Activated CD4-positive, alpha-beta T cell treated with anti-CD3 and anti-CD28 coated beads for 4 hours (primary cell): Measurements from ENCODE around the gene TSPAN32.

ENCODE experiments used
- DNase-seq, 2 donors: peaks; one replicate each; pipeline ENCODE4 v3.0.0-alpha.2; 2020

The TSPAN32 gene

DNA sequence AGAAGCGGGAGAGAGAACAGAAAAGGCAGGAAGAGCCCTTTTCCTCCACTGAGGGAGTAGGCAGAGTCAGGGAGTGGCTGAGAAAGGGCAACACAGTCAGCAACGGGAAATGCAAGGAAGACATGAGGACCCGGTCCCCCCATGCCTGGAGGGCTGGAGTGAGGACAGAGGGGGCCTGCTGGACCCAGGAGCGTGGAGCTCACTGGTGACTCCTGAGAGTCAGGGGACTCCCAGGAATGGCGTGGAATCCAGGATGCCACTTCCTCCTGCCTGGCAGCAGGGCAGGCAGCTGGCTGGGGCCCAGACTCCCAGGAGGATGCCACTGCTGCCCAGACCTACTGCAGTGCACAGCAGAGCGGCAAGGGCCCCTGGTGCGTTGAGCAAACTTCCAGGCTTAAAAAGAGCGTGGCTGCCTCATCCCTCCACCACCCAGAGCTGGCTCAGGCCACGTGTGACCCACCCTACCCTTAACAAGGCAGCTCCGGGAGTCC is 11.4 kb upstream of the TSPAN32 start:
- DNase-seq, result no peak

DNA sequence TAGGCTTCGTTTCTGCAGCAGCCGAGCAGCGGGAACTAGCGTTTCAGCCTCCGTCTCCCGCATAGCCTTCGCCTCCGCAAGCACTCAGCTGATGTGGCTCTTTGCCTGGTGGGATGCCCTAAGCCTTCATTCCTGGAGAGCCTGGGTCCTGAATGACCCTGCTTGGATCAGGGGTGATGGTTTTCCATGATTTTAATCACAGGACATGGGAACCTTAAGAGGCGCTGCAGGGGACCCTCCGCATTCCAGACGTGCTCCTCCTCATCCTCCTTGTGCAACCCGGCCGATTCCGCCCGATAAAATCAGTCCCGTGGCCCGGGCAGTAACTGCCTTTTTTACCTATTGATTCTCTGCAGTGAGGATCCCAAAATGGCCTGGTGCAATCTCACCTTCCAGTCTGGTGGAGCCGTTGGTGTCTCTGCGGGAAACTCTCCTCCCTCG is 8.3 kb upstream of the TSPAN32 start:
- DNase-seq, result no peak

DNA sequence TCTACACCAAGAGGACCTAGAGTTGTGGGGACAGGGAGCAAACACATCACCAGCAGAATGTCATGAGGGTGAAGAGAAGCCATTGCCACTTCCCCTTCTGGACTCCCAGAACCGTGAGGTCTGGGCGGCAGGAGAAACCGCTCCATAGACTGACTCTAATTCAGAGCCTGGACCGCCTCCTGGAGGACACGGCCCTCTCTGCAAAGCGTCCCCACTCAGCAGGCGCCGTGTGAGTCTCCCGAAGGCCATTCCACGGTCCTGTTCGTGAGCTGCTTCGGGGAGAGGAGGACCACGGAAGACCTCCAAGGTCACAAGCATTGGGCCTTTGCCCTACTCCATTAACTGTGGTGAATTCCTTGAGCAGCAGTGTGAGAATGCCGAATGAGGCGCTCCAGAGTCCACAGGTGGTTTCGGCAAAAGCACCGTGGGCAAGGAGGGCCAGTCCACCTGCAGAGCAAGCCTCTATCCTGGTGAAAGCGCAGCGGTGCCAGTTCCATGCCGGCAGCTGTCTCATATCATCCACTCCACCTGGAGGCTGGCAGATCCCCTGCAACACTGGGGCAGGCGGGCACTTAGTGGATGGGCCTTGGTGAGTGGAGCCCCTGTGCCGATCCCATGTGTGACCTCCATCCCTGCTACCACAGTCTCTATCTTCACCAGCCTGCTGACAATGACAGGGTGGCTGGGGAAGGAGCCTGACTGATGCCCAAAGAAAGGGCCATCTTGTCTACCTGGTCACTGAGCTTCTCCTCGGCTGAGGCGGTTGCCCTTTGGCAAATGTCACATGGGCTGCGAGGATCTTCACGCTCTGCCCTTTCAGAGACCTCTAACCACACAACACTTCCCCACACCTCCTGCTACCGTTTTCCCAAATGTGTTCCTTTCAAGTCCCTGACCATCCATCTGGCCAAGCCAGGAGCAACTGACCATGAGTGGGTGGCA is 7.6 kb upstream of the TSPAN32 start:
- no peak for DNase-seq

DNA sequence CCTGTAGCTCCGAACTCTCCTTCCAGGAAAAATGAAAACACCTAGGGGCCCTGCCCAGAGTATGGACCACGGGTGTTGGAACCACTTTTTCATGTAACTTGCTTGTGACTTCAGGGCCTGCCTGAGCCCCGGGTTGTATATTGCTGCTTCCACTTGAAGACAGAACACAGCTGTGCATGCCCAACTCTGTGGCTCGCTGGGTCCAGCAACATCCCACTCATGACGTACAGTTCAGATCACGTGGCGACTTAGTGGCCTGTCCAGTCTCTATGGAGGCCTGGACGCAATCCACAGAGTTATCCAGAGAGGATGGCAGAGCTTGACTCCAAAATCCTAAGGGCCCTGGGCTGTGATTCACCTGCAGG is 6.9 kb upstream of the TSPAN32 start:
- no peak for DNase-seq

DNA sequence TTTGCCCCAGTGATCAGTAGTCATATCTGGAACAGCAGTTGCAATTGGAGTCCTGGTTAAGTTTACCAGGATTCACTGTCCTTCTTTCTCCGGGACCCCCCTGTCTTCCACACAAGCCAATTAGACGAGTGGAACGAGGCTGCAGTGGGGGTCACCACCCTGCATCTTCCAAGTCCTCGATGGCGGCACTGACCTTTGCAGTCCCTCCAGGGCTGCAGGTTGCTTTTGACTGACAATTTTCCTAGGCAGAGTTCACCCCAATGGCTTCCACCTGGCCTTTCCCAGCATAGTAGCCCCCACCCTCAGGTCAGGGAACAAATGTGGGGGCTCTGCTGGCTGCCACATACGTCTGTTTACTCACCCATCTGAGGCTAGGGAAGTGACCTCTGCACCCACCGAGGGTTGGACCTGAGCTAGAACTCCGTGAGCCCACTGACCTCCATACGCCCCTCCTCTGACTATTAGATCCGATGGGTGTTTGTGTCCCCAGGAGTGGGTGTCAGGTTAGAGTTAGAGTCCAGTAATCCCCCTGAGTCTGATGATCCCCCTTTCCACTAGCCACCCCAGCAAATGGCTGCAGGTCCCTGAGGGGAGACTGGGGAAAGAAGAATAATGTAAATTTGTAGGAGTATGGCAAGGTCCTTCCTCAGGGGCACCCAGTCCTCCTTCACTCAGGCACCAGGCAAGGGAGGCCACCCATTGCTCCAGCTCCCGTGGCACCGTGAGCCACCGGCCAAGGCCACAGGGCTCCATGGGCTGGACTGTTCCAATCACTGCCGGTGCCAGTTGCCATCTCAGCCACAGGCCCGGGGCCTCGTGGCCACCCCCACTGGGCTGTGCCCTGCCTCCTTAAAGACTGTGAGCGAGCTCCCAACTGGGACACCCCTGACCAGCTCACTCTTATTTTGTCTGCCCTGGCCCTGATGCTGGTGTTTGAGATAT is 5.6 kb upstream of the TSPAN32 start:
- no peak for DNase-seq

DNA sequence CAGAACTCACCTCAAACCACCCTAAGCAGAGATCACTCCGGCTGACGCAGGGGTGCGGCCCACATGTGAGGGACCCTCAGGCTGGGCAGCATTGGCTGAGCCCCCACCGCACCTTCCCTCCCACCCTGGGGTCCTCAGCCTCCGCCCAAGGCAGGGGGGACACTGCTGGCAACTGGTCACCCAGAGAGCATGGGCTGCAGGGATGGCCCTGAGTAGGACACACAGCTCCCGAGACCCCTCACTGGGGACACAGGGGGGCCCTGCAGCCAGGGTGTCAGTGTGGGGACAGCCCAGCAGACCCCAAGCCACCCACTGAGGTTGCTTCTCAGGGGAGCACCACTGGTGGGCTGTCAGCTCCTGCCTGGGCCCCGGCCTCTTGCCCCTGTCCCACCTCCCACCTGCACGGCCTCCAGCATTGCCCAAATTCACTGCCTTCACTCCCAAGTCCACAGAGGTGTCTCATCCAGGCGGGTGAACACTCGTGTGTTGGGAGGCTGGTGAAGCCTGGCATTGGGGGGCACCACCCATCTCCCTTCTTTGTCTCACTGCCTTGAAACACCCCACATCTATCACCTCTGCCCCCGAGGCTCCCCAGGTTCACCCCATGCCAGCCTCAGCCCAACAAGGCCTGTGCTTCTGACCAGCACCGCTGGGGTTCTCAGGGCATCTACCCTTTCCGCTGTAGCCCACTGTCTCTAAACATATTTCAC is 4.7 kb upstream of the TSPAN32 start:
- DNase-seq, result no peak

DNA sequence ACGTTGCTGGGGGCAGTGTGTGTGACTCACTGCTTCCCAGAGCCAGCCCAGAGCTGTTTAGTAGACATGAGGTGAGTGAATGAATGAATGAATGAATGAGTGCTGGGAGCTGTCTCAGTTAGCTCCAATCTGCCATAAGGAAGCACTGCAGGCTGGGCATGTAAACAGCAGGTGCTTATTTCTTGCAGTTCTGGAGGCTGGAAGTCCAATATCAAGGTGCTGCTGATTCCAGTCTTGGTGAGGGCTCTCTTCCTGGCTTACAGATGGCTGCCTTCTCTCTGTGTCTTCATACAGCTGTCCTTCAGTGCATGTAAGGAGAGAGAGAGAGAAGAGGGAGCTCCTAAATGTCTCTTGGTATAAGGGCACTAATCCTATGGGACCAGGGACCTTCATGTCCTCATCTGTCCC is 4.2 kb upstream of the TSPAN32 start:
- no peak for DNase-seq

DNA sequence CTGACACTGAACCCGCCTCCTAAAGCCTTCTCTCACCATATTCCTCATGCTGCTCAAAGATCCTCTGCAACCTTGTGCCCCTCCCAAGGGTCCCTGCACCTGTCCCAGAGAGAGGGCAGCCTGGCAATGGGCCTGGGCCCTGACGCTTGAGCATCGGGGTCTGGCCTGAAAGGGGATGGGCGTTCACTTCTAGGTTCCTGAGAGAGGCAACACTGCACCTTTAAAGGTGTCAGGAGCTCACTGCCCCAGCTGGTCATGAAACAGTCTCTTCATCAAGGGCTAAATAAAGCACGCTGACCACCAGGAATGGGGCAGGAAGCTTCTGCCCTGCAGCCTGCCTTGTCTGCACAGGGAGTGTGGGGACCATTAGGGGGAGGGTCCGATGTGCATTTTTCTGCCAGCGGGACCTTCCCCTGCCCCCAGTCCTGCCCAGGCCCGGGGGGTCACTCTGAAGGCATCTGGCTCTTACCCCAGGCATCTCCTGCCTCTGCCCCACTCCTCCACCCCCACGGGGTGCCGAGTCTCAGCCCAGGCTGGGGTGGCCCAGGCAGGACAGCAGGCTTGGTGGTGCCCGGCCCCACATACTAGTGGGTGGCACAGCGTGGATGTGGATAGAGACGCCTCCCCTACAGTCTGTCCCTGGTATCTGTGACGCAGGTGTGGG is 3.5 kb upstream of the TSPAN32 start:
- DNase-seq, result no peak

DNA sequence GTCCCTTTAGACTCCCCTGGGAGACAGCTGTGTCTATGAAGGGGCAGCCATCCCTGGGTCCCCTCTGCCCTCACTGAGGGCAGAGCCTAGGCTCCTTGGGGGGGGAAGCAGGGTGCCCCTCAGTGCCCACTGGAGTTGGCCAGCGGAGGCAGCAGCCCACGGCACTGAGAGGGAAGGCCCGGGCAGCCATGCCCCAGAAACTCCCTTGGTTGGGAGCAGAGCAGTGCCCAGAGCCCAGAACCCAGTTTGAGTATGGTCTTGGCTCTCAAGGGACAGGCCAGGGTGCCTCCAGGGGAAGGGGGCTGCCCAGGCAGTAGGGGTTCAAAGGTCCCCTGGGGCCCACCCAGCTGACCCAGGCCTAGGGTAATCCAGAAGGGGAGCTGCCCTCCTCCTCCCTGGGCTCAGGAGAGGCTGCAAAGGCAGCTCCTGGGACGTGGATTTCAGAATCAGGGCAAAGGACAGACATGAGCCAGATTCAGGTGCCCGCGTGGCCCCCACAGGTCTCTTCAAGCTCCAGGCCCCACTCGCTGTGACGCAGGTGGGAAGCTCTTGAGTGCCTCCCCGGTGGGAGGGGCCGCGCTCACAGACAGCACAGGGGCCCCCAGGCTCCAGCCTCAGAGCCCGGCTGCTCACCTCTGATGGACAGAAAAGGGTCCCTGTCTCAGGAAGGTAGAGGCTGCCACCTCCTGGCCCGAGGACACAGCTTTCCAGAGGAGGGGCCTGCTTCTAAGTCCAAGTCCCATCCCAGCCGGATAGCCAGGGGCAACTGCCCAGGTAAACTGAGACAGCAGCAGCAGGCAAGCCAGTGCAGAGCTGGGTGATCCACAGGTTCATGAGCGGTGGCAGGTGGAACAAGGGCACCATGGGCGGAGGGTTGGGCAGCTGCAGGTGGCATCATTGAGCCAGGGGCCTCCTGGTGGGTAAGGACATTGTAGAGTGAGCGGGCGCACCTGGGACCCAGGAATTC is 2.7 kb upstream of the TSPAN32 start:
- no peak for DNase-seq

DNA sequence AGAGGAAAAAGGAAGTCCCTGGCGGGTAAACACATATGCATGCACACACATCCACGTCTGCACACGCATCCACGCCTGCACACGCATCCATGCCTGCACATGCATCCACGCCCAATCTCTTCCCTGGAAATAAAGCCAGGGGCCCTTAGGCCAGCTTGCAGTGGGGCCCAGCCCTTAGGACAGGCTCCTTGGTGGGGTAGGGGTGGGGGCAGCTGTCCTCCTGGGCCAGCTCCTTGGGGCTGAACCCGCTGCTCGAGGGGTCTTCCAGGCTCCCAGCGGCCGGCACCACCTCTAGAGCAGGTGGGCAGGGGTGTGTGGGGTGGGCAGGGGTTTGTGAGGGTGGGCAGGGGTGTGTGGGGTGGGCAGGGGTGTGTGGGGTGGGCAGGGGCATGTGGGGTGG is 2.0 kb upstream of the TSPAN32 start:
- DNase-seq, result no peak

DNA sequence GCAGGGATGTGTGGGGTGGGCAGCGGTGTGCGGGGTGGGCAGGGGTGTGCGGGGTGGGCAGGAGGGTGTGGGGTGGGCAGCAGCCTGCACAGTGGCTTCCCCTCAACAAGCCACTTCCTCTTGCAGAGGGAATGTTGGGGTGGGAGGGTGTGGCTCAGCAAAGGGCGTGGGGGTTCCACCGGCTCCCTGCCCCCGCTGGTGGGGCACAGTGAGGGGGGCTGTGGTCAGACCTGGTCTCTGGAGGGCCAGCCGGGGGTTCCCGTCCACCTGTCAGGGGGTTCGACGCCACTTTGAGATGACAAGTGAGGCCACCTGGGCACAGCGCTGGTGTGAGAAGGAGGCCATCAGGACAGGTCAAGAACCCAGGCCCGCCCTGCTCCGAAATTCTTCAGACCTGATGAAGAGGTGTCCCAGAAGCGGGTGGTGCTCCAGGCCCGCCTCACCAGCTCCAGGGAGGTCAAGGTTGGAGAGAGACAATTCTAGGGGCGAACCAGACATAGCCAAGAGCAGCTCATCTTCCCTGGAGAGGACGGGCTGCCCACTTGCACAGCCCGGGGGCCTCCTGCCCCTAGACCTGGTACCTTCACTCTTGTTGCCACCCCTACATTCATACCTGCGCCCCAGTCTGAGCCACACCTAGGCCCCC is 1.4 kb upstream of the TSPAN32 start:
- DNase-seq, result no peak

DNA sequence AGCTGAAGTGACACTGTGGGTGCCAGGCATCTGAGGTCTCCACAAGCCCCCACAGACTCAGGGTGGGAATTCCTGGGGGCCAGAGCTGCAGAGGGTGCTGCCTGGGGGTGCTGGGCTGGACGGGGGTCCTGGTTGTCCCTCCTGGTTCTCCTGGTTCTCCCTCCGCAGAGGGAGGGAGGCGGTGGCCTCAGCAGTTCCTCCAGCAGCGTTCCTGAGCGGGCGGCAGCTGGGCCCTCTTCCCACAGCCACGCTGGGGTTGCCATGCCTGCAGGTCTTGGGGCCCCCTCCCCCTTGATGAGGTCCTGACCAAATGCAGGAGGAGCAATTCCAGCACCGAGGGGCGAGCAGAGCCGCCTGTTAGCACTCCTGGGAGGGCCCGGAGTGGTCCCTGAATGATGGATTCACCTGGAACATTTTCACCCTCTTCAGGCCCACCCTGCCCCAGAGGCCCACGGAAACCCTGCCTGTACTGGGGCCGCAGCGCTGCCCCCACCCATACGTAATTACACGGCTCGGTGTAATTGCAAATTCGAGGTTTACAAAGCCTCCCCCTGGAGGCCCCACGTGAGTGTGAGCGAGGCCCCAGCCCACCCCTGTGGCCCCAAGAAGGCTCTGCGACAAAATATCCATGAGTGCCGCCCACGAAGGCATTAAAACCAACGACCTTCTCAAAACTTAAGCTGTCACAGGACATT is 730 bp upstream of the TSPAN32 start:
- DNase-seq, result no peak

DNA sequence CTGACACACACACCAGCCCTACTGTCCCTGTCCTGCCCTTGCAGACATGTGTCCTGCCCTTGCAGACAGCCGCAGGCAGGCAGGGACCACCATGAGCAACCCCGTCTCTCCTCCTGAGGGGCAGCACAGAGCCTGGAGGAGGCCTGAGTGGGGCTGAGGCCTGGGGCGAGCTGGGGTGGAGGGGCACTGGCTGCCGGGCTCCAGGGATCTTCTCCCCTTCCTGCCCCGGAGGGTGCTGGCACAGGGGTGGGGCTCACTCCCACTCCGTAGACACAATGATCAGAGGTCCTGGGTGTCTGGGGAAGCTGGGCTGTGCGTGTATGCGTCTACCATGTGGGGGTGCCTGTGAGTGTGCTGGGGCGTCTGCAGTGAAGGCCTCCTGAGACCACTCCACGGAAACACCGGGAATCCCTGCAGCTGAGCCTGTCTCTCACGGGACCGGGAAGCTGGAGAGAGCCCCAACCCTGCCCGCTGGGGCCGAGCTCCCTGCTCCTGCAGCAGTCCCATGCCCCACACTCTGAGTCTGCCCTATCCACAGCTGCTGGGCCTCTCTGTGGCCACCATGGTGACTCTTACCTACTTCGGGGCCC is 588 bp downstream of the TSPAN32 start:
- peak in 1 of 2 donors; percentile 25 for DNase-seq

DNA sequence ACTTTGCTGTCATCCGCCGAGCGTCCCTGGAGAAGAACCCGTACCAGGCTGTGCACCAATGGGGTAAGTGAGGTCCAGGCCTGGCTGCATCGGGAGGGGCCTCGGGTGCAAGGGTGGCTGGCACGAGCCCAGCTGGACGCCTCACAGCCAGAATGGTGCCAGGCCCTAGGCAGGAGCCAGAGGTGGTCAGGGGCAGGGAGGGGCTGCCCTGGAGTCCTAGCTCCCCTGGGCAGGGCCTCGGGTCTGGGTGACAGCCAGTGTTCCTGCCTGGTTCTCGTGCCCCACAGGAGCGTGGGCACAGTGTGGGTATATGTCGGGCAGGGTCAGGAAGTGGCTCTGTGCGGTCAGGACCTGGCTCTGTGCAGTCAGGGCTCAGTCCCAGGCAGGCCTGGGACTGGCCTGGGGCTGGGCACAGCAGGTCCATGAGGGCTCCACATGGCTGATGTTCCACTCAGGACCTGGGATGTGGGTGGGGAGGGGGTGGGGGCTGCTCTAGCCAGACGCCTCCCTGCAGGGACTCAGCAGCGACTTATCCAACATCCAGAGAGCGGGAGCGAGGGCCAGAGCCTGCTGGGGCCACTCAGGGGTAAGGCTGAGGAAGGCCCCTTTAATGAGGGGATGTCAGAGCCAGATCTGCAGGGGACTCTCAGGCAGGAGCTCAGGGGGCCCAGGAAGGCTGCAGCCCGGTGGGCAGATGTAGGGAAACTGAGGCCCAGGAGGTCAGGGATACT is 1.2 kb downstream of the TSPAN32 start:
- DNase-seq, result no peak

DNA sequence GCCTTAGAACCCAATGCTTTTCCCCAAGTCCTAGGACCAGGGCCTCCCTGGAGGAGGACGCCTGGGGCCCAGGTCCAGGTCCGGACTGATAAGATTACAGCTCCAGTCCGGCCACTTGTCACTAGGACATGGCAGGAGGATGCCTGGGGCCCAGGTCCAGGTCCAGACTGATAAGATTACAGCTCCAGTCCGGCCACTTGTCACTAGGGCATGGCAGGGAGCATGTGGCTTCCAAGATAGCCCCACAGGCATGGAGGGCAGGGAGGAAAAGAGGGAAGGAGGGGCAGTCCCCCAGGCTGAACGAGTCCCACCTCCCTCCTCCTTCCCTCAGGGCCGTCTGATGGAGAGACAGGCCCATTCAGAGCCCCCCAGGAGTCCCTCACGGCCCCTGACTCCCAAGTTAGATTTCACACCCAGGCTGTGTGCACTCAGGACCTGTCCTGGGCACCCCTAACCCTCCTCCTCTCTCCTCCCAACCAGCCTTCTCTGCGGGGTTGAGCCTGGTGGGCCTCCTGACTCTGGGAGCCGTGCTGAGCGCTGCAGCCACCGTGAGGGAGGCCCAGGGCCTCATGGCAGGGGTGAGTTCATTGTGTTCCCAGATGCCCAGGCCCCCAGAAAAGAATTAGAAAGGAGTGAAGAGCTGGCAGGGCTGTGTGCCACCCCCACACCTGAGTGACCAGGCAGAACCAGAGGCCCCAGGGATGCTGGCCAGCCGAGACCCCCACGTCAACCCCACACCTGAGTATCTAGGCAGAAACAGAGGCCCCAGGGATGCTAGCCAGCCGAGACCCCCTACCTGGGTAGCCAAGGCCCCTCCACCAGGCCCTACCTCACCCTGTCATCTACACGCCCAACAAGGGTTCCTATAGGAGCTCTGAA is 2.1 kb downstream of the TSPAN32 start:
- DNase-seq, result no peak

DNA sequence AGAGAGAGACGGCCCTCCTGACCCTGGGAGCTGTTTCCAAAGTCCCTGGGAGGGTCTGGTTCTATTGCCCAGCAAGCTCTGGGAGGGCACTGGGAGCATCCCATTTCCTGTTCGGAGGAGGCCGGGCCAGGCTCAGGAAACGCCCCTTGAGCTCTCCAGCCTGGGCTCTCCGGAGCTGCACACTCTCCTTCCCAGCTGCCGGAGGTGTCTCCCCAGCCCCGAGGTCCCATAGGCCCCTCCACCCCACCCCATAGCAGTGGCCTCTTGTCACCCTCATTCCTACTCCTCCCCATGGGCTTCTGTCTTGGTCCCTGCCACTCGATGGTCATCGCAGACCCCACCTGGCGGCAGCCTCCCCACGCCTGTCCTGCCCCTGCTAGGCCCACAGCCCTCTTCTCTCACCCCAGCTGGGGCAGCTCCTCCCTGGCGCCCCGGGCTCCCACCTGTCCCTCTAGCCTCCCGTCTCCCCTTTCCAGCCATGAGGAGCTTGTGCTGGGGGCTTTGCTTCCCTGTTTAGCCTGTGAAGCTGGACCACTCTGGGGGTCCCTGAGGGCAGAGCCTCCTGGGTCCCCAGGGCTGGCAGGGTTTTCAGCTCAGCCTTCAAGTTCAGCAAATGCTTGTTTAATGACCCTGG is 2.8 kb downstream of the TSPAN32 start:
- no peak for DNase-seq

DNA sequence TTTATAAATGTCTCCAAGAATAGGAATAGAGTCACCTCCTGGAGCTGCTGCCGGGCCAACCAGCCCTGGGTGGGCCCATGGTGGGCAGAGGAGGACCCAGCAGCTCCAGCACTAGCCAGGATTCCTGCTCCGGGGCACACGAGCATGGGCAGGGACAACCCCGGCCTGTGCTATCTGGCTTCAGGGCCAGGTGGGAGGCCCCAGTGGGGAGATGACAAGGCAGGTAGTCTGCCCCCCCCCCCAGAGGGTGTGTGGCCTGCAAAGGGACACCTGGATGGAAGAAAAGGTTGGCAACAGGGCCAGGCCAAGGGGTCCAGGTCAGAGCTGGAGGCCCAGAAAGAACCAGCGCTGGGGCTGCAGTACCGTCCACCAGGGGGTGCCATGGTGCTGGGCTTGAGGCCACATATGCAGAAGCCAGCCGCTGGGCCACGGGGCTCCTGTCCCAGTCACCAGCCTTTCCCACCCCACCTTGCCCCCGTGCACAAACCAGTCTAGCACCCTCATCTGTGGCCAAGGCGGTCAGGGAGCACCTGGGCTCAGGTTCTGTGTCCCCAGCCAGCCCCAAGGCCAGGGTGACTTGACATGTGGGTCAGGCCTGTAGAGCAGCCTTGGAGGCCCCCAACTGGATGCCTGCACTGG is 3.4 kb downstream of the TSPAN32 start:
- DNase-seq, result peak; percentile 82 to 84
